NCI-H69 (cell line): ENCODE results near the gene ERN1.
A peak's percentile ranks its signal among the peaks of the same experiment; 100 is the strongest.

Source experiments
- DNase-seq: peaks from one replicate; lab custom pipeline; 2025; lab: John Stamatoyannopoulos, UW

Gene ERN1

GRCh38 chr17:64110379-64111152, 19.4 kb downstream of the ERN1 start:
- DNase-seq, result no peak

- no peak for DNase-seq
These were observed 20.5 kb downstream of the ERN1 start for GRCh38 chr17:64109400-64109799.

- DNase-seq, result peak; percentile 76
These were observed 22.3 kb downstream of the ERN1 start for GRCh38 chr17:64107500-64108236.

GRCh38 chr17:64106918-64107317, 23.0 kb downstream of the ERN1 start:
- no peak for DNase-seq

- DNase-seq, result no peak
These were observed 26.3 kb downstream of the ERN1 start for GRCh38 chr17:64103391-64104364.

GRCh38 chr17:64102627-64103390, 27.1 kb downstream of the ERN1 start:
- no peak for DNase-seq

- no peak for DNase-seq
These were observed 30.4 kb downstream of the ERN1 start for GRCh38 chr17:64099543-64099942.

GRCh38 chr17:64097196-64097936, 32.6 kb downstream of the ERN1 start:
- no peak for DNase-seq

GRCh38 chr17:64096037-64096436, 33.9 kb downstream of the ERN1 start:
- DNase-seq, result no peak

- peak; percentile 82 for DNase-seq
These were observed 34.6 kb downstream of the ERN1 start for GRCh38 chr17:64095144-64095882.

- no peak for DNase-seq
These were observed 35.5 kb downstream of the ERN1 start for GRCh38 chr17:64094412-64094811.

GRCh38 chr17:64092952-64093451, 36.9 kb downstream of the ERN1 start:
- DNase-seq, result no peak

- DNase-seq, result no peak
These were observed 37.8 kb downstream of the ERN1 start for GRCh38 chr17:64092113-64092512.

- DNase-seq, result no peak
These were observed 38.4 kb downstream of the ERN1 start for GRCh38 chr17:64091571-64091970.

- no peak for DNase-seq
These were observed 38.8 kb downstream of the ERN1 start for GRCh38 chr17:64091116-64091515.

GRCh38 chr17:64090144-64090543, 39.8 kb downstream of the ERN1 start:
- DNase-seq, result no peak

GRCh38 chr17:64087252-64088005, 42.5 kb downstream of the ERN1 start:
- DNase-seq, result no peak

- DNase-seq, result no peak
These were observed 44.3 kb downstream of the ERN1 start for GRCh38 chr17:64085650-64086005.

- DNase-seq, result peak; percentile 36
These were observed 44.8 kb downstream of the ERN1 start for GRCh38 chr17:64084940-64085649.
